Uterus (tissue), 2 donors: ENCODE results near the gene NR2F1-AS1.

Experiments used
- CTCF ChIP-seq, 4 experiments: fragments of 200-600 bp in 2 of 4; fragments of 450-650 bp in 2 of 4; sonication (generic) in 2 of 4; IDR thresholded peaks; one replicate each; pipeline ENCODE4 v1.5.1; 2016 to 2019; ENCODE audit warnings: antibody characterized with exemption in 4 of 4, mild to moderate bottlenecking in 2 of 4, moderate library complexity in 1 of 4
- POLR2A ChIP-seq, 2 donors: fragments of 450-650 bp; IDR thresholded peaks; one replicate each; pipeline ENCODE4 v1.6.1; 2016; ENCODE audit warnings: antibody characterized with exemption in 2 of 2, mild to moderate bottlenecking in 1 of 2, moderate library complexity in 1 of 2

GRCh38 chr5:93567424-93567823 lies 13.6 kb downstream of the NR2F1-AS1 start:
- TF ChIP-seq CTCF (IDR thresholded peaks at IDR 0.05) (no peak), POLR2A (IDR thresholded peaks at IDR 0.05) (no peak)
